CD8-positive, alpha-beta memory T cell (primary cell): ENCODE measurements around the gene SCGB3A2. TPM values are rescaled to one million over a fixed set of nuclear protein-coding genes. Genes with fewer than 3 reads are reported as not detected.

Experiments used
- CTCF ChIA-PET: fragments of 350-600 bp; sonication (Branson Sonifier 250); formaldehyde crosslinking; loops from one replicate; lab custom pipeline; 2021; ENCODE audit warnings: antibody characterized with exemption; lab: Charles Lee
- POLR2A ChIA-PET: fragments of 350-600 bp; sonication (Branson Sonifier 250); formaldehyde crosslinking; loops from one replicate; lab custom pipeline; 2021; ENCODE audit warnings: antibody characterized with exemption; lab: Charles Lee
- DNase-seq, 5 donors: peaks; one replicate each; pipeline versions ENCODE4 v3.0.0 to v3.0.0-alpha.2; 2020 to 2022; ENCODE audit warnings: mixed read lengths in 1 of 5
- H3K27ac ChIP-seq: one replicate; pipeline ENCODE4 v1.7.0; 2013; ENCODE audit warnings: low read depth, mild to moderate bottlenecking, low read length, moderate library complexity
- H3K27me3 ChIP-seq: 2 replicates; pipeline ENCODE4 v1.7.0; 2013; ENCODE audit warnings: low read length, mild to moderate bottlenecking; ENCODE audit not compliant: insufficient read depth, poor library complexity, severe bottlenecking
- H3K36me3 ChIP-seq: 2 replicates; pipeline ENCODE4 v1.7.0; 2013; ENCODE audit warnings: mild to moderate bottlenecking, low read length, moderate library complexity; ENCODE audit not compliant: insufficient read depth
- H3K4me1 ChIP-seq: 2 replicates; pipeline ENCODE4 v1.7.0; 2013; ENCODE audit warnings: mild to moderate bottlenecking, low read length, moderate library complexity; ENCODE audit not compliant: insufficient read depth
- H3K4me3 ChIP-seq: 2 replicates; pipeline ENCODE4 v1.7.0; 2013; ENCODE audit warnings: mild to moderate bottlenecking, low read length
- H3K9me3 ChIP-seq: 2 replicates; pipeline ENCODE4 v1.7.0; 2013; ENCODE audit warnings: mild to moderate bottlenecking, low read length
- H3K27ac Mint-ChIP-seq, 8 donors: one replicate each; pipeline ENCODE4 v1.8.0; 2020 to 2021; ENCODE audit warnings: mixed read lengths in 8 of 8, mild to moderate bottlenecking in 6 of 8, inconsistent platforms in 3 of 8, moderate library complexity in 3 of 8
- H3K27me3 Mint-ChIP-seq, 2 donors: one replicate each; pipeline ENCODE4 v1.8.0; 2020 to 2021; ENCODE audit warnings: mixed read lengths in 2 of 2, mild to moderate bottlenecking in 1 of 2, moderate library complexity in 1 of 2
- H3K36me3 Mint-ChIP-seq, 3 donors: one replicate each; pipeline ENCODE4 v1.8.0; 2020 to 2021; ENCODE audit warnings: mixed read lengths in 3 of 3, inconsistent platforms in 1 of 3, mild to moderate bottlenecking in 1 of 3
- H3K4me1 Mint-ChIP-seq, 3 donors: one replicate each; pipeline ENCODE4 v1.8.0; 2020 to 2021; ENCODE audit warnings: mixed read lengths in 3 of 3, inconsistent platforms in 1 of 3, mild to moderate bottlenecking in 1 of 3
- H3K4me3 Mint-ChIP-seq, 7 donors: one replicate each; pipeline ENCODE4 v1.8.0; 2020 to 2021; ENCODE audit warnings: mixed read lengths in 7 of 7, mild to moderate bottlenecking in 6 of 7, moderate library complexity in 4 of 7, inconsistent platforms in 2 of 7
- H3K9me3 Mint-ChIP-seq, 5 donors: one replicate each; pipeline ENCODE4 v1.8.0; 2020 to 2022; ENCODE audit warnings: mixed read lengths in 5 of 5, mild to moderate bottlenecking in 3 of 5, moderate library complexity in 2 of 5, inconsistent platforms in 1 of 5
- polyA plus RNA-seq: library from polyadenylated mRNA; unstranded; fragments of 300-500 nt; fragmentation: Illumina TruSeq; gene quantifications from one replicate; pipeline ENCODE4 v1.2.3, GENCODE V29; 2021
- total RNA-seq, 2 experiments: library from RNA; stranded (reverse); gene quantifications; one replicate each; pipeline ENCODE4 v1.2.3, GENCODE V29; 2021

The SCGB3A2 gene
- not detected for total RNA-seq
- not detected for polyA plus RNA-seq

- no peaks in the 10 kb centered on the region for H3K36me3 Mint-ChIP-seq
- ChIA-PET POLR2A (no interaction called here), CTCF (no interaction called here)
- H3K4me1 Mint-ChIP-seq: no peaks in the 10 kb centered on the region
- DNase-seq: no peak
- peaks cover 0 to 18% of the 10 kb centered on the region in 2 donors for H3K27me3 Mint-ChIP-seq
- H3K4me1 ChIP-seq: no peaks in the 10 kb centered on the region
- H3K27ac ChIP-seq: no peak within 1 kb of the TSS
- H3K9me3 Mint-ChIP-seq: no peaks in the 10 kb centered on the region
- no peaks in the 10 kb centered on the region for H3K27me3 ChIP-seq
- H3K36me3 ChIP-seq: no peaks in the 10 kb centered on the region
- H3K4me3 Mint-ChIP-seq: no peak within 1 kb of the TSS
- no peak within 1 kb of the TSS for H3K4me3 ChIP-seq
- H3K27ac Mint-ChIP-seq: no peak within 1 kb of the TSS
- H3K9me3 ChIP-seq: no peaks in the 10 kb centered on the region
These were observed at the start of gene SCGB3A2 for GRCh38 chr5:147878066-147878759. SCGB3A2 (plus strand) TSS chr5:147878711; CDS start chr5:147878804, 93 bp downstream.

- no peaks in the 10 kb centered on the region for H3K36me3 ChIP-seq
- H3K27ac Mint-ChIP-seq: no peak overlapping the region
- no peaks in the 10 kb centered on the region for H3K27me3 Mint-ChIP-seq
- no peak overlapping the region for H3K27ac ChIP-seq
- H3K27me3 ChIP-seq: no peaks in the 10 kb centered on the region
- no peak overlapping the region for H3K4me3 ChIP-seq
- H3K4me1 ChIP-seq: no peaks in the 10 kb centered on the region
- no peaks in the 10 kb centered on the region for H3K4me1 Mint-ChIP-seq
- H3K36me3 Mint-ChIP-seq: no peaks in the 10 kb centered on the region
- H3K9me3 Mint-ChIP-seq: no peaks in the 10 kb centered on the region
- CTCF ChIA-PET: no interaction called here
- no peak for DNase-seq
- H3K9me3 ChIP-seq: no peaks in the 10 kb centered on the region
- POLR2A ChIA-PET: no interaction called here
- no peak overlapping the region for H3K4me3 Mint-ChIP-seq
These were observed 48.5 kb upstream of the SCGB3A2 start for GRCh38 chr5:147830035-147830434.

- Histone ChIP-seq H3K27ac (no peak within 1 kb of the TSS), H3K4me3 (no peak within 1 kb of the TSS), H3K27me3 (no peaks in the 10 kb centered on the region), H3K4me1 (no peaks in the 10 kb centered on the region), H3K9me3 (no peaks in the 10 kb centered on the region), H3K36me3 (no peaks in the 10 kb centered on the region)
- POLR2A ChIA-PET: no interaction called here
- Mint-ChIP-seq H3K36me3 (no peaks in the 10 kb centered on the region), H3K4me1 (no peaks in the 10 kb centered on the region), H3K27me3 (no peaks in the 10 kb centered on the region), H3K9me3 (no peaks in the 10 kb centered on the region), H3K4me3 (no peak within 1 kb of the TSS), H3K27ac (no peak within 1 kb of the TSS)
- DNase-seq: no peak
- CTCF ChIA-PET: interaction anchor here (1.0 kb wide), 1 partner anchor 9 kb away, joined by 3 read pairs; no protein-coding TSS in a partner anchor
These were observed 47.0 kb upstream of the SCGB3A2 start, which contains the start of gene SPINK1 for GRCh38 chr5:147831465-147831864. SPINK1 (minus strand) TSS chr5:147831671; CDS start chr5:147831577, 94 bp downstream.

- H3K9me3 Mint-ChIP-seq: no peaks in the 10 kb centered on the region
- H3K4me1 Mint-ChIP-seq: no peaks in the 10 kb centered on the region
- Histone ChIP-seq H3K4me3 (no peak overlapping the region), H3K27ac (no peak overlapping the region), H3K9me3 (no peaks in the 10 kb centered on the region), H3K4me1 (no peaks in the 10 kb centered on the region), H3K36me3 (no peaks in the 10 kb centered on the region), H3K27me3 (no peaks in the 10 kb centered on the region)
- no peaks in the 10 kb centered on the region for H3K27me3 Mint-ChIP-seq
- H3K36me3 Mint-ChIP-seq: no peaks in the 10 kb centered on the region
- H3K4me3 Mint-ChIP-seq: no peak overlapping the region
- POLR2A ChIA-PET: no interaction called here
- CTCF ChIA-PET: interaction anchor here (1.0 kb wide), 1 partner anchor 10 kb away, joined by 3 read pairs; no protein-coding TSS in a partner anchor
- H3K27ac Mint-ChIP-seq: no peak overlapping the region
- no peak for DNase-seq
These were observed 46.0 kb upstream of the SCGB3A2 start for GRCh38 chr5:147832541-147832940.

GRCh38 chr5:147835386-147835798 lies 43.1 kb upstream of the SCGB3A2 start:
- Mint-ChIP-seq H3K27ac (no peak overlapping the region), H3K4me3 (no peak overlapping the region), H3K36me3 (no peaks in the 10 kb centered on the region), H3K27me3 (peaks cover 0 to 3% of the 10 kb centered on the region in 2 donors), H3K9me3 (no peaks in the 10 kb centered on the region), H3K4me1 (no peaks in the 10 kb centered on the region)
- Histone ChIP-seq H3K27me3 (no peaks in the 10 kb centered on the region), H3K9me3 (no peaks in the 10 kb centered on the region), H3K36me3 (no peaks in the 10 kb centered on the region), H3K4me3 (no peak overlapping the region), H3K4me1 (no peaks in the 10 kb centered on the region), H3K27ac (no peak overlapping the region)
- POLR2A ChIA-PET: no interaction called here
- CTCF ChIA-PET: no interaction called here
- no peak for DNase-seq

GRCh38 chr5:147836439-147836838 lies 42.1 kb upstream of the SCGB3A2 start:
- CTCF ChIA-PET: no interaction called here
- no peaks in the 10 kb centered on the region for H3K9me3 Mint-ChIP-seq
- no peaks in the 10 kb centered on the region for H3K4me1 Mint-ChIP-seq
- H3K36me3 ChIP-seq: no peaks in the 10 kb centered on the region
- H3K4me3 ChIP-seq: no peak overlapping the region
- no peaks in the 10 kb centered on the region for H3K36me3 Mint-ChIP-seq
- peaks cover 0 to 3% of the 10 kb centered on the region in 2 donors for H3K27me3 Mint-ChIP-seq
- no peak overlapping the region for H3K4me3 Mint-ChIP-seq
- no peaks in the 10 kb centered on the region for H3K4me1 ChIP-seq
- no peaks in the 10 kb centered on the region for H3K9me3 ChIP-seq
- POLR2A ChIA-PET: no interaction called here
- no peak for DNase-seq
- no peak overlapping the region for H3K27ac Mint-ChIP-seq
- no peaks in the 10 kb centered on the region for H3K27me3 ChIP-seq
- no peak overlapping the region for H3K27ac ChIP-seq

GRCh38 chr5:147842869-147843268 lies 35.6 kb upstream of the SCGB3A2 start:
- Mint-ChIP-seq H3K27me3 (peaks cover 5 to 14% of the 10 kb centered on the region in 2 donors), H3K36me3 (no peaks in the 10 kb centered on the region), H3K4me1 (no peaks in the 10 kb centered on the region), H3K4me3 (no peak overlapping the region), H3K27ac (no peak overlapping the region), H3K9me3 (no peaks in the 10 kb centered on the region)
- ChIA-PET CTCF (no interaction called here), POLR2A (interaction anchor here (0.6 kb wide), 1 partner anchor 38 kb away, joined by 3 read pairs; no protein-coding TSS in a partner anchor)
- H3K9me3 ChIP-seq: no peaks in the 10 kb centered on the region
- H3K4me1 ChIP-seq: no peaks in the 10 kb centered on the region
- no peak for DNase-seq
- H3K27me3 ChIP-seq: no peaks in the 10 kb centered on the region
- no peak overlapping the region for H3K4me3 ChIP-seq
- no peak overlapping the region for H3K27ac ChIP-seq
- no peaks in the 10 kb centered on the region for H3K36me3 ChIP-seq

- no peak overlapping the region for H3K4me3 Mint-ChIP-seq
- Histone ChIP-seq H3K4me1 (no peaks in the 10 kb centered on the region), H3K36me3 (no peaks in the 10 kb centered on the region), H3K9me3 (no peaks in the 10 kb centered on the region), H3K27me3 (no peaks in the 10 kb centered on the region), H3K4me3 (no peak overlapping the region), H3K27ac (no peak overlapping the region)
- CTCF ChIA-PET: interaction anchor here (1.8 kb wide), 1 partner anchor 13 kb away, joined by 5 read pairs; no protein-coding TSS in a partner anchor
- DNase-seq: no peak
- no peaks in the 10 kb centered on the region for H3K36me3 Mint-ChIP-seq
- H3K27me3 Mint-ChIP-seq: peaks cover 8 to 16% of the 10 kb centered on the region in 2 donors
- no peak overlapping the region for H3K27ac Mint-ChIP-seq
- no peaks in the 10 kb centered on the region for H3K9me3 Mint-ChIP-seq
- POLR2A ChIA-PET: no interaction called here
- H3K4me1 Mint-ChIP-seq: no peaks in the 10 kb centered on the region
These were observed 33.7 kb upstream of the SCGB3A2 start for GRCh38 chr5:147844846-147845245.
